ENCODE measurements around the gene TACR1. TPM values are rescaled to one million over a fixed set of nuclear protein-coding genes. Genes with fewer than 3 reads are reported as not detected.

The TACR1 gene
- total RNA-seq, 4 donors from 2014 or later: 2.0 to 7.7 (median 5.0) TPM

DNA sequence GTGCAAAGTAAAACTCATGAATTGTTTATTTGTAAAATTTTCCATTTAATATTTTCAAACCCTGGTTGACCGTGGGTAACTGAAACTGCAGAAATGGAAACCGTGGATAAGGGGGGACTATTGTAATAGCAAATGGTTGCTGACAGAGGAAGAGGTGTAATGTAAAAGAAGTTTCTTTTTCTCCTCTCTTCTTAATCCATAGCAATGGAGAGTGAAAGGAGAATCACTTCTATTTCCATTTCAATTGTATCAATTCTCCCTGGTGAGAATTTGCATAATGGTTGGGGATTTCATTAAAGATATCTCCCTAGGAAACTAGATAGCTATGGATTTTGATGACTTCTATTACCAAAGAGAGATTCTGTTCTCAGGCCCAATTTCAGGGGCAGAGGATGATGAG, 24.8 kb downstream of the TACR1 start:
- TF ChIP-seq, protein P1, sequence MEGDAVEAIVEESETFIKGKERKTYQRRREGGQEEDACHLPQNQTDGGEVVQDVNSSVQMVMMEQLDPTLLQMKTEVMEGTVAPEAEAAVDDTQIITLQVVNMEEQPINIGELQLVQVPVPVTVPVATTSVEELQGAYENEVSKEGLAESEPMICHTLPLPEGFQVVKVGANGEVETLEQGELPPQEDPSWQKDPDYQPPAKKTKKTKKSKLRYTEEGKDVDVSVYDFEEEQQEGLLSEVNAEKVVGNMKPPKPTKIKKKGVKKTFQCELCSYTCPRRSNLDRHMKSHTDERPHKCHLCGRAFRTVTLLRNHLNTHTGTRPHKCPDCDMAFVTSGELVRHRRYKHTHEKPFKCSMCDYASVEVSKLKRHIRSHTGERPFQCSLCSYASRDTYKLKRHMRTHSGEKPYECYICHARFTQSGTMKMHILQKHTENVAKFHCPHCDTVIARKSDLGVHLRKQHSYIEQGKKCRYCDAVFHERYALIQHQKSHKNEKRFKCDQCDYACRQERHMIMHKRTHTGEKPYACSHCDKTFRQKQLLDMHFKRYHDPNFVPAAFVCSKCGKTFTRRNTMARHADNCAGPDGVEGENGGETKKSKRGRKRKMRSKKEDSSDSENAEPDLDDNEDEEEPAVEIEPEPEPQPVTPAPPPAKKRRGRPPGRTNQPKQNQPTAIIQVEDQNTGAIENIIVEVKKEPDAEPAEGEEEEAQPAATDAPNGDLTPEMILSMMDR (IDR thresholded peaks at IDR 0.05; ENCODE audit: low read depth): no peak

DNA sequence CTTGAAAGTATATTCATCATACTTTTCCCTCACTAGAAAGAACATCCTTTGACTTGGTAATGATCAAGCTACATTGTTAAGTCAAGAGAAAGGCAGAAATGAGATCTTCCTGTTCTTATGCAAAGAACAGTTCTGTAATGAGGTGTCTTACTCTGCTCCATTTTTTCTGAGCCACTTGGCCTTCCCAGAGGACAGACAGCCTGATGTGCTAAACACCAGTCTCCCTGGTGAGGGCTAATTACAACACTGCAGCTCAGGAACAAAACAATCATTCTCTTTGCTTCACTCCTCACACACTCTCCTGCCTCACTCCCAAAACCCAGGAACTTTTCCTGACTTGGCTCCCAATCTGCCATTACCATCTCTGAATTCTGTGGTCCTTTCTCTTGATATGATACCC, 25.6 kb downstream of the TACR1 start:
- TF ChIP-seq, protein P1 (IDR thresholded peaks at IDR 0.05; ENCODE audit: low read depth): no peak

DNA sequence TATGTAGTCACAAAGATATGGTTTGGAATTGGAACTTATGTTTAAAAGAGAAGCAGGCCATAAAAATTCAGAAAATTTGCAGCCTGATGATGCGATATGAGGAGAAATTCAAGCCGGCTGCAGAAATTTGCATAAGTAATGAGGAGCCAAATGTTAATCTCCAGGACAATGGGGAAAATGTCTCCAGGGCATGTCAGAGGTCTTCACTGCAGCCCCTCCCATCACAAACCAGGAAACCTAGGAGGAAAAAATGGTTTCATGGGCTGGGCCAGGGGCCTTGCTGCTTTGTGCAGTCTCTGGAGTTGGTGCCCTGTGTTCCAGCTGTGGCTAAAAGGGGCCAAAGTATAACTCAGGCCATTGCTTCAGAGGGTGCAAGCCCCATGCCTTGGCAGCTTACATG, 28.4 kb downstream of the TACR1 start:
- TF ChIP-seq, protein P1 (IDR thresholded peaks at IDR 0.05; ENCODE audit: low read depth): no peak

DNA sequence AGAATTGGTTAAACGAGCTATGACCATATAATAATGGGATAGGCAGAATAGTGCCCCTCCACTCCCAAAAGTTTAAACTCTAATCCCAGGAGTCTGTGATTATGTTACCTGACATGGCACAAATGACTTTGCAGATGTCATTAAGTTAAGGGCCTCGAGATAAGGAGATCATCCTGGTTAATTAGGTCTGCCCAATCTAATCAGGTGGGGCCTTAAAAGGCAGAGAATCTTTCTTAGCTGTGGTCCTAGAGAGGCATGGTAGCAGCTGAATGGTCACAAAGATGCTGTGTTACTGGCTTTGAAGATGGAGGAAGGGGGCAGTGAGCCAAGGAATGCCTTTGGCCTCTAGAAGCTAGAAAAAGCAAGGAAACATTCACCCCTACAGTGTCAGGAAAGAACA, 31.1 kb downstream of the TACR1 start:
- TF ChIP-seq, protein P1 (IDR thresholded peaks at IDR 0.05; ENCODE audit: low read depth): no peak

DNA sequence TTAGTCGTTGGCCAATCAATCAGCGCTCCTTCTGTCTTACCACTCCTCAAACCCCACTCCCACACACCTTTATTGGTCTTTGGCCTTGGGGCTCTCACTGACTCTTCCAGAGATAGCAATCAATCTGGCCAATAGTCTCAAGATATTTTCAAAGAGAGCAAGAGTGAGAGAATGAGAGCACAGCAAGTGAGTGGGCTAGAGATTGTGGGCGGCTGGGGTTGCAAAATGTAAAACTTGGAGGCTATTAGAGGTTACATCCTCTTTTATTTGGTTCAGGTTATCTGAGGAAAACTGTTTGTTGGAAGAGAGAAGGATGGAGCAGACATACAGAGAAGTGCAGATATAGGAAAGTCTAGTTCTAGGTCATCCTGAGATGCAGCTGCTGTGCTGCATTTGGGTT, 32.8 kb downstream of the TACR1 start:
- TF ChIP-seq, protein P1 (IDR thresholded peaks at IDR 0.05; ENCODE audit: low read depth): no peak

DNA sequence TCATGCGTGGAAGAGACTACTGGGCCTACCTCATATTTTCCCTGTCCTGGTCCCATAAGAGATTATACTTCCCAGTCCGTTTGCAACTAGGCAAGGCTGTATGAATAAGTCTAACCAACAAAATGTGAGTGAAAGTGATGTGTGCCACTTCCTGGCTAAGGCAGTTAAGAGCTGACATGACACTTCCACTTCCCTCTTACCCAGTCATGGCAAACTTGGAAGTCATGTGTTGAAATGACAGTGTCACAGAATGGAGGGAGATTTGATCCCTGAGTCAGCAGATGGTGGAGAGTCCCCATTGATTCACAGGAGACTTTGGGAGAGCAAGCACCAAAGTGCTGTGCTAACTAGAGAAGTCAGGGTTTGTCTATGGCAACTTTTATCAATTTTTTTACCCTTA, 36.4 kb downstream of the TACR1 start:
- TF ChIP-seq, protein P1 (IDR thresholded peaks at IDR 0.05; ENCODE audit: low read depth): no peak

DNA sequence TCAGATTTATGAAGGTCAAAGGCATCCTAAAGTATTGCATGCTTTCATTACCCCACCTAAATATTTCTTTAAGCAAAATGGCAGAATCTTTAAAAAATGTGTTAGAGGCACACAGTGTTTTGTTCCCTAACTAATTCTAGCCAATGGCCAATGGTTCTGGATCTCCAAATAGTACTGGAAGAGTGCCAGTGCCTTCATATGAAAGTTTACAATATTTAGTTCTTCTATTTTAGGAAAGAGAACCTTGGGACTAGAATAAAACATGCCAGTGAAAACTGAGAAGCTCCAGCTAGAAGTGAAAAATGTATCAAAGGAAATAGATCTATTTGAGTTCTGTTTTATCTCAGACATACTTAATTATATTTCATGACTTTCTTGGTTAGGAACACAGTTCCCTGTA, 37.1 kb downstream of the TACR1 start:
- TF ChIP-seq, protein P1 (IDR thresholded peaks at IDR 0.05; ENCODE audit: low read depth): no peak

All from subcutaneous adipose tissue (tissue), 4 donors.